ENCODE results near the gene REG1A.

REG1A gene

GRCh38 chr2:79129804-79130203 is 9.5 kb downstream of the REG1A start (continued):
- TF ChIP-seq, protein P1, sequence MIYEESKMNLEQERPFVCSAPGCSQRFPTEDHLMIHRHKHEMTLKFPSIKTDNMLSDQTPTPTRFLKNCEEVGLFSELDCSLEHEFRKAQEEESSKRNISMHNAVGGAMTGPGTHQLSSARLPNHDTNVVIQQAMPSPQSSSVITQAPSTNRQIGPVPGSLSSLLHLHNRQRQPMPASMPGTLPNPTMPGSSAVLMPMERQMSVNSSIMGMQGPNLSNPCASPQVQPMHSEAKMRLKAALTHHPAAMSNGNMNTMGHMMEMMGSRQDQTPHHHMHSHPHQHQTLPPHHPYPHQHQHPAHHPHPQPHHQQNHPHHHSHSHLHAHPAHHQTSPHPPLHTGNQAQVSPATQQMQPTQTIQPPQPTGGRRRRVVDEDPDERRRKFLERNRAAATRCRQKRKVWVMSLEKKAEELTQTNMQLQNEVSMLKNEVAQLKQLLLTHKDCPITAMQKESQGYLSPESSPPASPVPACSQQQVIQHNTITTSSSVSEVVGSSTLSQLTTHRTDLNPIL (CRISPR knock-in tag; IDR thresholded peaks at IDR 0.05; ENCODE audit: low read depth), result no peak
- TF ChIP-seq ARNTL (CRISPR knock-in tag; IDR thresholded peaks at IDR 0.05; ENCODE audit: borderline replicate concordance, low read depth), result no peak

DNA sequence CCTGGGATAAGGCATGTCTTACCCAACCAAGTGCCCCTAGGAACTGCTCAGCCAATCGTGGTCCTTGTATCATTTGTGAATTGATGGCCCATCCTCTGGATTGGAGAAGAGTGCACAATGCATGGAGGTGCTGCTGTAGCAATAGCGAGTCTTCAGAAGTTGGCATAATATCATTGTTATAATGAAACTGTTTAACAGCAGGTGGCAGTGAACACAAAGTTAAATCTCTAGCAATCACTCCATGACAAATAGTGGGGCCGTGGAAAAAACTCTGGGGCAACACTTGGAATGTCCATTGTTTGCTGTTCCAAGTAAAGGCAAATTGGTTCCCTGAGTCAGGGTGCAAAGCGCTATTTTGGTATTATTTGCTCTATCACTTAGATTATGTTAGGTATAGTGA is 11.4 kb downstream of the REG1A start:
- ATAC-seq, result no peak
- TF ChIP-seq POU6F1 (CRISPR knock-in tag; IDR thresholded peaks at IDR 0.05; ENCODE audit: borderline replicate concordance, low read depth), result no peak
- TF ChIP-seq TOX (CRISPR knock-in tag; IDR thresholded peaks at IDR 0.05; ENCODE audit: borderline replicate concordance), result no peak
- no peak for TF ChIP-seq TCF4 (CRISPR knock-in tag; IDR thresholded peaks at IDR 0.05; ENCODE audit: borderline replicate concordance)
- TF ChIP-seq ZNF8 (CRISPR knock-in tag; IDR thresholded peaks at IDR 0.05), result no peak
- TF ChIP-seq, protein P1 (CRISPR knock-in tag; IDR thresholded peaks at IDR 0.05; ENCODE audit: low read depth), result no peak
- TF ChIP-seq SNAI2 (CRISPR knock-in tag; IDR thresholded peaks at IDR 0.05), result no peak
- no peak for TF ChIP-seq ZFP30 (CRISPR knock-in tag; IDR thresholded peaks at IDR 0.05)
- no peak for TF ChIP-seq ZNF70 (CRISPR knock-in tag; IDR thresholded peaks at IDR 0.05)
- TF ChIP-seq RARB (CRISPR knock-in tag; IDR thresholded peaks at IDR 0.05), result no peak
- TF ChIP-seq PATZ1 (CRISPR knock-in tag; IDR thresholded peaks at IDR 0.05; ENCODE audit: borderline replicate concordance), result no peak
- TF ChIP-seq ARNTL (CRISPR knock-in tag; IDR thresholded peaks at IDR 0.05; ENCODE audit: borderline replicate concordance, low read depth), result no peak
- TF ChIP-seq, protein P2, sequence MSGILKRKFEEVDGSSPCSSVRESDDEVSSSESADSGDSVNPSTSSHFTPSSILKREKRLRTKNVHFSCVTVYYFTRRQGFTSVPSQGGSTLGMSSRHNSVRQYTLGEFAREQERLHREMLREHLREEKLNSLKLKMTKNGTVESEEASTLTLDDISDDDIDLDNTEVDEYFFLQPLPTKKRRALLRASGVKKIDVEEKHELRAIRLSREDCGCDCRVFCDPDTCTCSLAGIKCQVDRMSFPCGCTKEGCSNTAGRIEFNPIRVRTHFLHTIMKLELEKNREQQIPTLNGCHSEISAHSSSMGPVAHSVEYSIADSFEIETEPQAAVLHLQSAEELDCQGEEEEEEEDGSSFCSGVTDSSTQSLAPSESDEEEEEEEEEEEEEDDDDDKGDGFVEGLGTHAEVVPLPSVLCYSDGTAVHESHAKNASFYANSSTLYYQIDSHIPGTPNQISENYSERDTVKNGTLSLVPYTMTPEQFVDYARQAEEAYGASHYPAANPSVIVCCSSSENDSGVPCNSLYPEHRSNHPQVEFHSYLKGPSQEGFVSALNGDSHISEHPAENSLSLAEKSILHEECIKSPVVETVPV (CRISPR knock-in tag; IDR thresholded peaks at IDR 0.05), result no peak
- no peak for TF ChIP-seq ISL1 (CRISPR knock-in tag; IDR thresholded peaks at IDR 0.05)
- TF ChIP-seq ZFP3 (CRISPR knock-in tag; IDR thresholded peaks at IDR 0.05), result no peak

DNA sequence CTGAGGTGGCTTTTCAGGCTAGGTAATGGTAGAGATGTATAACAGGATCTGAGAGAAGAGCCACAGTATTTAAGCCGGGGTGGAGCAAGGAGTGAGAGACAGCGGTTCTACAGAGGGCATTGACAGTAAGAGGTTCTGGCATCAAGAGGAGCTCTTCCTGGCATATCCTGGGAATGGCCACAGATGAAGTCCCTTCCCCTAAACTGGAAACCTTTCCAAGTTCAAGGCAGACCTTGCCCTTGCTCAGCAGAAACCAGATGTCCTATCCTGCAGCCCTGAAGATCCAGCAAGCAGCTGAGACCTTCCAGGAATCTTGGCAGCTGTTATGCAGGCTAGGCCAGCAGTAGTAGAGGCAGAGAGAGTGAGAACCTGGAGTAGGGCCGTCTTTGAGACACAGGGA is 18.1 kb downstream of the REG1A start:
- no peak for ATAC-seq
- TF ChIP-seq PPARA (CRISPR knock-in tag; IDR thresholded peaks at IDR 0.05; ENCODE audit: borderline replicate concordance), result no peak
- TF ChIP-seq POU6F1 (CRISPR knock-in tag; IDR thresholded peaks at IDR 0.05; ENCODE audit: borderline replicate concordance, low read depth), result no peak
- TF ChIP-seq BACH2 (CRISPR knock-in tag; IDR thresholded peaks at IDR 0.05; ENCODE audit: borderline replicate concordance), result no peak
- TF ChIP-seq ZC3H10 (CRISPR knock-in tag; IDR thresholded peaks at IDR 0.05), result no peak
- TF ChIP-seq GLIS3 (CRISPR knock-in tag; IDR thresholded peaks at IDR 0.05), result no peak

GRCh38 chr2:79139423-79139822 is 19.1 kb downstream of the REG1A start:
- ATAC-seq, result no peak
- no peak for TF ChIP-seq ZNF8 (CRISPR knock-in tag; IDR thresholded peaks at IDR 0.05)

All from SK-N-SH treated with all-trans-retinoic acid at 6 μM for 48 hours (cell line).